Pancreas (tissue), 10 donors: Measurements from ENCODE around the gene MAML1. TPM values are rescaled to one million over a fixed set of nuclear protein-coding genes. Genes with fewer than 3 reads are reported as not detected.
A peak's percentile ranks its signal among the peaks of the same experiment; 100 is the strongest.

Experiments
- ATAC-seq, 4 donors: fragments of 200-7000 bp; cut with Tn5 transposase; one replicate each; pipeline versions ENCODE4 v1.8.0 to v1.9.1; 2020; ENCODE audit warnings: mild to moderate bottlenecking in 4 of 4, moderate library complexity in 4 of 4
- DNase-seq, 6 donors: peaks; one replicate each; pipeline ENCODE4 v3.0.0-alpha.2; 2020
- FAIRE-seq: peaks from 2 replicates; lab custom pipeline; 2012; peaks lifted over from hg19 to GRCh38; lab: Jason Lieb, UNC
- H3K27ac ChIP-seq, 4 donors: fragments of 200-600 bp; sonication (generic); 1 replicate in 3 of 4; 2 replicates in 1 of 4; pipeline versions ENCODE4 v1.5.0 to v1.8.0; 2020
- H3K27me3 ChIP-seq, 4 donors: fragments of 200-600 bp; one replicate each; pipeline ENCODE4 v1.8.0; 2021
- H3K36me3 ChIP-seq, 3 donors: fragments of 200-600 bp; sonication (generic) in 1 of 3; one replicate each; pipeline versions ENCODE4 v1.5.0 to v1.8.0; 2020 to 2021
- H3K4me1 ChIP-seq, 3 donors: fragments of 200-600 bp; one replicate each; pipeline ENCODE4 v1.8.0; 2021
- H3K4me3 ChIP-seq, 4 donors: fragments of 200-600 bp; sonication (generic) in 2 of 4; one replicate each; pipeline versions ENCODE4 v1.5.0 to v1.8.0; 2020 to 2021
- H3K9me3 ChIP-seq, 4 donors: fragments of 200-600 bp; one replicate each; pipeline ENCODE4 v1.8.0; 2021
- CTCF ChIP-seq, 4 donors: fragments of 200-600 bp; sonication (generic) in 3 of 4; IDR thresholded peaks; one replicate each; pipeline versions ENCODE4 v1.5.0 to v1.8.0; 2021; ENCODE audit warnings: antibody characterized with exemption in 4 of 4
- WGBS, 2 donors: extraction: QIAGEN DNeasy Blood & Tissue Kit; methylation state at CpG; one replicate each; pipeline ENCODE4 v1.1.7; 2013; 5-methylcytosine and 5-hydroxymethylcytosine counted together
- intact Hi-C, 3 donors: fragments of 100-400 bp; cut with DNase I; formaldehyde crosslinking; loops; one replicate each; pipeline versions ENCODE4 v1.11.1 to v1.14.2; 2022
- polyA plus RNA-seq, 2 donors: library from polyadenylated mRNA; stranded (reverse); fragments of 200-250 nt; gene quantifications; one replicate each; pipeline ENCODE4 v1.2.3, GENCODE V29; 2013
- total RNA-seq, 6 donors: library from RNA; stranded (reverse); fragmentation: NEBNext Ultra II Directional in 4 of 6; extraction: Animal tissue kit (Norgen Biotek cat#: 25700) in 4 of 6; gene quantifications; one replicate each; pipeline versions ENCODE4 v1.2.1 to v1.2.4, GENCODE V29; 2021 to 2023
- donor health status: healthy with polysubstance abuse.
- donor health status: DM: no; HTN: no; CAD: no; lungs with moderate emphysema.
- donor health status: DM: no; HTN: no; CAD: no.
- donor health status: control.
- donor health status: control.
- donor health status: Bipolar disorder and iron deficiency.
- donor health status: DM: yes; HTN: yes; CAD: no.
- donor health status: DM: no; HTN: no; CAD: no.
- donor health status: DM: no; HTN: no; CAD: no.
- donor health status: DM: yes; HTN: yes; CAD: no.

MAML1 gene
- total and polyA plus RNA-seq, 8 donors = 7.1 to 18.0 (median 11.2) TPM

DNA sequence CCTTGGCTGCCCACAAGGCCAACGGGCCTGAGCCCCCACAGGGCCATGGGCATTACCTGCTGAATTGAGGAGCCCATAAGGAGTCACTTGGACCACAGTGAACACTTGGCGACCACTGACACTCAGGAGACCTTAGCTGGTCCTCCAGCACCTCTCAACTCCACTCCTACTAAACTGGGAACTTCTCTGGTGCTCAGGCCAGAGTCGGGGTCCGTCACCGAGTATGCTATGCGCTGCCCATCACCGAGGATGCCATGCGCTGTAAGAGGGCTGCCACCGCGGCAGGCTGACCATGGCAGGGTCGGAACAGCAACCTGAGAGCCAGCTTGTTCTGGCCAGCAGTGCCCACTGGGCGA is 87.5 kb downstream of the MAML1 start:
- Histone ChIP-seq H3K4me1 (peaks cover 36 to 48% (median 45%) of the 10 kb centered on the region in 3 donors), H3K27ac (peak overlapping the region; percentile 98 to 100 (median 100)), H3K9me3 (no peaks in the 10 kb centered on the region), H3K36me3 (peaks cover 0 to 18% (median 15%) of the 10 kb centered on the region in 3 donors), H3K4me3 (peak overlapping the region; percentile 85 to 100 (median 98)), H3K27me3 (no peaks in the 10 kb centered on the region)
- intact Hi-C loops = no loop called here
- FAIRE-seq = no peak
- no peak for TF ChIP-seq CTCF (IDR thresholded peaks at IDR 0.05)
- no peak for ATAC-seq
- peak in 1 of 6 donors; percentile 77 for DNase-seq
- WGBS, 2 donors = 29% methylated on average over 11 to 12 of the region's 12 CpGs

GRCh38 chr5:179820483-179821297 is 88.1 kb downstream of the MAML1 start, which contains the start of gene SQSTM1:
Gene SQSTM1 (plus strand): TSS chr5:179820905. CDS start chr5:179820937, 32 bp downstream.
- H3K9me3 ChIP-seq = no peaks in the 10 kb centered on the region
- H3K36me3 ChIP-seq = peaks cover 0 to 24% (median 21%) of the 10 kb centered on the region in 3 donors
- peaks cover 36 to 48% (median 48%) of the 10 kb centered on the region in 3 donors for H3K4me1 ChIP-seq
- ATAC-seq (peak; percentile 62 to 74 (median 70)), DNase-seq (peak; percentile 77 to 98 (median 90)), FAIRE-seq (no peak)
- H3K27me3 ChIP-seq = no peaks in the 10 kb centered on the region
- WGBS, 2 donors = 0% methylated on average over 27 to 81 of the region's 81 CpGs
- TF ChIP-seq CTCF (IDR thresholded peaks at IDR 0.05) = peak in 1 of 4 donors; percentile 7
- H3K4me3 ChIP-seq = peak within 1 kb of the TSS; percentile 85 to 100 (median 98)
- intact Hi-C loops = no loop called here
- peak within 1 kb of the TSS; percentile 98 to 100 (median 100) for H3K27ac ChIP-seq

DNA sequence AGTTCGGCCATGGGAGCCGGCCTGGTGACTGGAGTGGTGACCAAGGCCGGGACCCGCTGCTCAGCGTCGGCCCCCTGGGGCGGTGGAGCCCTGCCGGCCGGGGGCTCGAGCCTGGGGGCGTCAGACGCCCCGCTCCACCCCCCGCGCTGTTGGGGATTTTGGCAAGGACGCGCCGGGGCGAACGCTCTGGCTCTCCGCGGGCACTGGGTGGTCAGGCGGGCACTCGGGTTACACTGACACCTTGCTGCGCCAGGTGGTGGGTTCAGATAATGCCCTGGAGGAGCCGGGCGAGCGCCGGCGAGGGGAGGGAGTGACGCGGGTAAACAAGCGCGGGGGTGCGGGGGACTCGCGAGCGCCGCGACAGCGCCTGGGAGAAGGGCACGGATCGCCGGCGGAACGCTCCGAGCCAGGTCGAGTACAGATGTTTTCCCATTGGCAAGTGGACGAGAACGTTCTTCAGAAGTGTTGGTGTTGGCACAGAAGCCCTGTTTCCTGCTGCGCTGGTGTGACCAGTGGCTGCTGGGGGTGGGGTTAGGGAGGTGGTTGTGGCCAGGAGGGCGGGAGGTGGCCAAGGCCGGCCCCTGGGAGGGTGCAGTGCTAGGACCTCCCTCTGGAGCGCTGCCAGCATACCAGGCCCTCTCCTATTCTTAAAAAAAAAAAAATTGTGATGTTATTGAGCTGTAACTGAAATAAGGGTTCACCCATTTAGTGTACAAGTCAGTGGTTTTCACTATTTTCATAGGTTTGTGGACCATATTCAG is 88.9 kb downstream of the MAML1 start:
- intact Hi-C loops = no loop called here
- peak overlapping the region; percentile 98 to 100 (median 100) for H3K27ac ChIP-seq
- peak overlapping the region; percentile 85 to 100 (median 98) for H3K4me3 ChIP-seq
- FAIRE-seq (peak; percentile 84), ATAC-seq (peak; percentile 67 to 75 (median 70)), DNase-seq (peak; percentile 93 to 99 (median 98))
- WGBS, 2 donors = 0% methylated on average over 39 to 54 of the region's 54 CpGs
- peaks cover 36 to 48% (median 48%) of the 10 kb centered on the region in 3 donors for H3K4me1 ChIP-seq
- peaks cover 0 to 32% (median 23%) of the 10 kb centered on the region in 3 donors for H3K36me3 ChIP-seq
- H3K9me3 ChIP-seq = no peaks in the 10 kb centered on the region
- TF ChIP-seq CTCF (IDR thresholded peaks at IDR 0.05) = no peak
- no peaks in the 10 kb centered on the region for H3K27me3 ChIP-seq

DNA sequence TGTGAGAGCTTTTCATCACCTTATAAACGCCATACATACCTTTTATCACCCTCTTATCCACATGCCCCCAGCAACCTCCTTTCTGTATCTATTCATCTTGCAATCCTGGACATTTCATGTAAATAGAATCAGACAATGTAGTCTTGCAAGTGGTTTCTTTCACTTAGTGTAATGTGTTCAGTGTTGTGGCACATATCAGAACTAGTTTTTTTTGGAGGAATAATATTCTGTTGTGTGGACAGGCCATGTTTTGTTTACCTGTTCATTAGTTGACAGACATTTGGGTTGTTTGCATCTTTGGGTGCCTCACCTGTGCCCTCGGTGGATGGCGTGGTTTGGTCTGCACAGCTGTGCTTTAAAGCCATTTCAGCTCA is 89.4 kb downstream of the MAML1 start:
- peaks cover 0 to 37% (median 26%) of the 10 kb centered on the region in 3 donors for H3K36me3 ChIP-seq
- WGBS, 2 donors = 12 to 17% methylated on average over 3 of the region's 3 CpGs

More for the DNA sequence above, 89.4 kb downstream of the MAML1 start:
- Histone ChIP-seq H3K4me3 (peak overlapping the region; percentile 85 to 100 (median 98)), H3K27me3 (no peaks in the 10 kb centered on the region), H3K9me3 (no peaks in the 10 kb centered on the region), H3K4me1 (peaks cover 36 to 48% (median 48%) of the 10 kb centered on the region in 3 donors), H3K27ac (peak overlapping the region in 2 of 4 donors; percentile 98 to 100)
- TF ChIP-seq CTCF (IDR thresholded peaks at IDR 0.05) = no peak
- DNase-seq (no peak), FAIRE-seq (no peak), ATAC-seq (no peak)
- intact Hi-C loops = no loop called here
